Left ventricle myocardium inferior (tissue), 1 donor: Measurements from ENCODE around the gene ASPM. TPM values are rescaled to one million over a fixed set of nuclear protein-coding genes. Genes with fewer than 3 reads are reported as not detected.

ENCODE experiments used
- DNase-seq: peaks from one replicate; pipeline ENCODE4 v3.0.0-alpha.2; 2020
- H3K27ac ChIP-seq: fragments of 200-600 bp; replicated peaks from 2 replicates; pipeline ENCODE4 v1.8.0; 2021
- H3K27me3 ChIP-seq: fragments of 200-600 bp; 2 replicates; pipeline ENCODE4 v1.8.0; 2021; ENCODE audit warnings: low read depth
- H3K36me3 ChIP-seq: fragments of 200-600 bp; 2 replicates; pipeline ENCODE4 v1.8.0; 2021
- H3K4me1 ChIP-seq: fragments of 200-600 bp; 2 replicates; pipeline ENCODE4 v1.8.0; 2021
- H3K4me3 ChIP-seq: fragments of 200-600 bp; 2 replicates; pipeline ENCODE4 v1.8.0; 2021; ENCODE audit warnings: mild to moderate bottlenecking, moderate library complexity
- H3K9me3 ChIP-seq: fragments of 200-600 bp; replicated peaks from 2 replicates; pipeline ENCODE4 v1.8.0; 2021
- intact Hi-C: fragments of 100-400 bp; cut with micrococcal nuclease; formaldehyde crosslinking; loops from one replicate; pipeline ENCODE4 v1.11.0; 2022
- total RNA-seq: library from RNA; stranded (reverse); fragmentation: NEBNext Ultra II Directional; extraction: Animal tissue kit (Norgen Biotek cat#: 25700); gene quantifications from one replicate; pipeline ENCODE4 v1.2.1, GENCODE V29; 2021
- TF ChIP-seq, protein P1 (sequence below): fragments of 200-600 bp; IDR thresholded peaks from 2 replicates; pipeline ENCODE4 v1.8.0; 2021; ENCODE audit warnings: antibody characterized with exemption, mild to moderate bottlenecking, borderline replicate concordance
- donor health status: DM: no; HTN: yes; CAD: no; lungs with severe emphysema.

Gene ASPM
- total RNA-seq, 1 donor from 2014 or later, result 0.44 TPM

DNA sequence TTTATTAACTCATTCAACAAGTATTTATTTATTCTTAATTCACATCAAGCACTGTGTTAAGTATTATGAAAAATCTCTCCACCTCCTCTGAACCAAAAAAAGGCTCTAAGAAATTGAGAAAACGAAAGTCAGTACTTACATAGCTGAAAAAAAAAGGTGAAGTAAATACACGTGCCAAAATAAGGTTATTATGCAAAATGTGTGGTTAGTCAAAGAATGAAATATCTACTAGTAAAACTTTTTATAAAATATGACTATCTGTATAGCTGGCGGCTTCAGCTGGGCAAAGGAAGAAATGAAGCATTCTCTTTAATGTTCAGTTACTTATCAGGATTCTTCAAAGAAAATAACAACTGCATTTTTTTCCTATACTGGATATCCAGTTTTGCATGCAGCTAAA, 35.5 kb upstream of the ASPM start:
- peaks cover 69% of the 10 kb centered on the region for H3K36me3 ChIP-seq
- DNase-seq, result no peak
- TF ChIP-seq, protein P1, sequence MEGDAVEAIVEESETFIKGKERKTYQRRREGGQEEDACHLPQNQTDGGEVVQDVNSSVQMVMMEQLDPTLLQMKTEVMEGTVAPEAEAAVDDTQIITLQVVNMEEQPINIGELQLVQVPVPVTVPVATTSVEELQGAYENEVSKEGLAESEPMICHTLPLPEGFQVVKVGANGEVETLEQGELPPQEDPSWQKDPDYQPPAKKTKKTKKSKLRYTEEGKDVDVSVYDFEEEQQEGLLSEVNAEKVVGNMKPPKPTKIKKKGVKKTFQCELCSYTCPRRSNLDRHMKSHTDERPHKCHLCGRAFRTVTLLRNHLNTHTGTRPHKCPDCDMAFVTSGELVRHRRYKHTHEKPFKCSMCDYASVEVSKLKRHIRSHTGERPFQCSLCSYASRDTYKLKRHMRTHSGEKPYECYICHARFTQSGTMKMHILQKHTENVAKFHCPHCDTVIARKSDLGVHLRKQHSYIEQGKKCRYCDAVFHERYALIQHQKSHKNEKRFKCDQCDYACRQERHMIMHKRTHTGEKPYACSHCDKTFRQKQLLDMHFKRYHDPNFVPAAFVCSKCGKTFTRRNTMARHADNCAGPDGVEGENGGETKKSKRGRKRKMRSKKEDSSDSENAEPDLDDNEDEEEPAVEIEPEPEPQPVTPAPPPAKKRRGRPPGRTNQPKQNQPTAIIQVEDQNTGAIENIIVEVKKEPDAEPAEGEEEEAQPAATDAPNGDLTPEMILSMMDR, result no peak
- peaks cover 9% of the 10 kb centered on the region for H3K9me3 ChIP-seq
- no peak overlapping the region for H3K27ac ChIP-seq
- H3K27me3 ChIP-seq, result no peaks in the 10 kb centered on the region
- intact Hi-C loops, result loop anchor here (5.0 kb wide), 1 partner anchor 175 kb away; no protein-coding TSS in a partner anchor
- H3K4me3 ChIP-seq, result no peak overlapping the region
- H3K4me1 ChIP-seq, result peaks cover 16% of the 10 kb centered on the region

DNA sequence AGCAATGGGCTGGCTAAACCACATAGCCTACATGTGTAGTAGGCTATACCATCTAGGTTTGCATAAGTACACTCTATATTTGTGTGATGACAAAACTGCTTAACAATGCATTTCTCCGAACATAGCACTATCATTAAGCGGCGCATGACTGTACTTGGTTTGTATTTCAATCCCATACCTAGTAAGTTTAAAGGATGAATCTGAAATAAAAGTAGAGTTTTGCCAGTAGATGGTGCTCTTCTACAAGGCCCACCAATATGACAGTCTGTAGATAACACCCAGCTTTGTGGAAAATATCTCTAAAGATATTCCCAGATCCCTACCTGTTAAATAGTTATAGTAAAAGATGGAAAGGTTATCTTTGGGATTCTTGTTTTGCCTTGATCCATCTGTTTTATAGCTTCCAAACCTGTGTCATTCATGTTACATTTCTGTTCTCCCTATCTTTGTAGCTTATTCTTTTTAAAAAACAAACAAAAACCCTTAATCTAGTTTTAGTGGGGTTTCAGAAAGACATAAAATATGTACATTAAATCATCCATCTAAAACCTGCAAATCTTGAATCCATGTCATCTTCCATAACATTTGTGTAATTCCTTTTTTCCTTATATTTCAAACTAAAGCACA, 33.9 kb upstream of the ASPM start:
- no peak for DNase-seq
- H3K4me1 ChIP-seq, result peaks cover 16% of the 10 kb centered on the region
- H3K27me3 ChIP-seq, result no peaks in the 10 kb centered on the region
- intact Hi-C loops, result loop anchor here (5.0 kb wide), 1 partner anchor 177 kb away; no protein-coding TSS in a partner anchor
- H3K27ac ChIP-seq, result no peak overlapping the region
- H3K4me3 ChIP-seq, result no peak overlapping the region
- no peaks in the 10 kb centered on the region for H3K9me3 ChIP-seq
- TF ChIP-seq, protein P1, result peak; percentile 71
- H3K36me3 ChIP-seq, result peaks cover 69% of the 10 kb centered on the region

DNA sequence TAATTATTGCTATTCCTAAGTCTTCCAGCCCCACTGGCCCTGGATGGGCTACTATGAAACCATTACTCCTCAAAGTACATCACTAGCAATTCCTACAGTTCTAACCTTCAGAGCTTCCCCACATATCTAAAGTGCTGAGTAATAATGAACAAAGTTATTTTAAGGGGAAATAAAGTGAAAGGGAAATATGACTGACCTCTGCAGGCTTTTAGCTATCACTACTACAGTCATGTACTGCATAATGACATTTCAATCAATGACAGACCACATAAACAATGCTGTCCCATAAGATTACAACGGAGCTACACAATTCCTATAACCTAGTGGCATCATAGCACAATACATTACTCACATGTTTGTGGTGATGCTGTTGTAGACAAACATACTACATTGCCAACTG, 32.5 kb upstream of the ASPM start:
- Histone ChIP-seq H3K4me1 (peaks cover 16% of the 10 kb centered on the region), H3K4me3 (no peak overlapping the region), H3K27ac (no peak overlapping the region), H3K9me3 (no peaks in the 10 kb centered on the region), H3K36me3 (peaks cover 76% of the 10 kb centered on the region), H3K27me3 (no peaks in the 10 kb centered on the region)
- no peak for DNase-seq
- TF ChIP-seq, protein P1, result no peak
- intact Hi-C loops, result no loop called here

DNA sequence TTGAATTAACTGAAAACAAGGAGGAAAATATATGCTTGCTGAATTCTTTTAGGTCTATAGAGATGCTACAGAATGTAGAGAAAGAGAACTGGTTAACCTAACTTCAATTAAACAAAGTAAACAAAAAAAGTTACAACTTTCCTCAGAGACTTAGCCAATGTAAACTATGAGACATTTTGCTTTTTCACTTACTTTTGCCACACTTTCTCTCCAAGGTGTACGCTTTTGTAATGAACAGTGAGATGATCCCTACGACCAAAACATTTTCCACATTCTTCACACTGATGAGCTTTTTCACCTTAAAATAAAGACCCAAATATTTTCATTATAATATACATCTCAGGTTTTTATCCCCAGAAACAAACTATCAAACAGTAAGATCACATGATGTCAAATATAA, 28.3 kb upstream of the ASPM start:
- TF ChIP-seq, protein P1, result no peak
- no peak for DNase-seq
- intact Hi-C loops, result no loop called here
- Histone ChIP-seq H3K27me3 (no peaks in the 10 kb centered on the region), H3K9me3 (no peaks in the 10 kb centered on the region), H3K36me3 (peaks cover 78% of the 10 kb centered on the region), H3K27ac (no peak overlapping the region), H3K4me3 (no peak overlapping the region), H3K4me1 (no peaks in the 10 kb centered on the region)

DNA sequence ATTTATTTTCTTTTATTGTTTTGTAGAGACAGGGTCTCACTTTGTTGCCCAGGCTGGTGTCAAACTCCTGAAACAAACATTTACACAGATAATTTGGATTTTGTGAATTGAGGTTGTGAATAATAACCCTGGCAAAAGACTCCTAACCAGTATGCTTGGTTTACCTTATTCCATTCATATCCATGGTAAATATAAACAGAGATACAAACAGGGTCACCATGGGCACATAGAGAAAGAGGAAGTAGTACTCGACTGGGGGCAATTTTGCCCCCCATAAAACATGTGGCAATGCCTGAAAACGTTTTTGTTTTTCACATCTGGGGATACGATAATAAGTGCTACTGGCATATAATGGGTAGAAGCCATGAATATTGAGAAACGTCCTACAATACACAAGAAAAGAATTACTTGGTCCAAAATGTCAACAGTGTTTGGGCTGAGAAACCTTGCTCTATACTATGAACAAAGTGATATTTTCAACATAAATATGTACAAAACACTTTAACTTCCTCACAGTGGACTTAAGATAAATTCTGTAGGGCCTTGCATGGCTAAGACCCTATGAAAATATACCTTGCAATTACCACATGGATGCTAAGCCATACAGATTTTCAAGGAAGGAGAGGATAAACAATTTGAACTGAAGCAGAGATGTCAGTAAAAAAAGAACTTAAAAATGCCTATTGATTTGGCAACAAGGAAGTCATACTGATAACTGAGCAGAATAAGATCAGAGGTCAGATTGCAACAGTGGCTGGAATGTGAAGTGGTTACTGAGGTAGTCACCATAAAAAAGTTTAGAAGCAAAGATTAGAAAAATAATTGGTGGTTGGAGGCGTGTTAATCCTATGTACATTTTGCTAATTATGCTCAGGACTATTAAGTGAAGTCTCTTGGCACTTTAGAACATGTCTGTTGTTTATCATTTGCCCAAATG, 27.4 kb upstream of the ASPM start:
- Histone ChIP-seq H3K27ac (no peak overlapping the region), H3K4me1 (no peaks in the 10 kb centered on the region), H3K27me3 (no peaks in the 10 kb centered on the region), H3K9me3 (no peaks in the 10 kb centered on the region), H3K36me3 (peaks cover 76% of the 10 kb centered on the region), H3K4me3 (no peak overlapping the region)
- intact Hi-C loops, result no loop called here
- TF ChIP-seq, protein P1, result no peak
- no peak for DNase-seq
